Activated CD4-positive, CD25-positive, alpha-beta regulatory T cell treated with anti-CD3 and anti-CD28 coated beads, Interleukin-2, amount 50 U/mL, for 24 hours (primary cell): ENCODE data around the gene LCN6.

Experiments used
- ATAC-seq, 2 donors: fragments of 150-1000 bp; cut with Tn5 transposase; one replicate each; pipeline ENCODE4 v1.10.0; 2021; ENCODE audit warnings: mild to moderate bottlenecking in 1 of 2, moderate library complexity in 1 of 2

Gene LCN6

DNA sequence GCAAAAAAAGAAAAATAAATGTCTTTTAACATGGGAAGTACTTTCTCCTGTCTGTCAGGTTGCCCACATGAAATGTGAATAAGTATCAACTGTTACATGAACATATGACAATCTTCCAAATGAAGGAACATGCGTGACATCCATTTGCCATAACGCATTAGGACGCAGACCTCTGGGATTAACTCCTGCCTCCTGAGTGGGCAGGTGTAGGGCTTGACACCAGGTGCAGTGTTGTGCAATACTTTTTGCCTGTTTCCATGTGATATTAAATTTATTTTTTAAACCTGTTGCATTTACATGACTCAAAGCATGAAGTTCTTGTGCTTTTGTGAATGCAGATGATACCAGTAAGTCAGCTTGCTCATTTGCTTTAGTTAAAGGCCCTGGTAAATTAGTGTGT, 34.1 kb upstream of the LCN6 start:
- no peak for ATAC-seq

DNA sequence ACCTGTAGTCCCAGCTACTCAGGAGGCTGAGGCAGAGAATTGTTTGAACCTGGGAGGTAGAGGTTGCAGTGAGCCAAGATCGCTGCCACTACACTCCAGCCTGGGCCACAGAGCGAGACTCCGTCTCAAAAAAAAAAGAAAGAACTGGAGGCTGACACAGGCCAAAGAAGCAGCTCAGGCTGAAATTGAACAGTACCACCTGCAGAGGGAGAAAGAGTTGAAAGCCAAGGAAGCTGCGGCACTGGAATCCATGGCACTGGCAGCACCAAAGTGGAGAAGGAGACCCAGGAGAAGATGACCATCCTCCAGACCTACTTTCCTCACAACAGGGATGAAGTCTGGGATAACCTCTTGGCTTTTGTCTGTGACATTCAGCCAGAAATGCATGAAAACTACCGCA, 31.5 kb upstream of the LCN6 start:
- ATAC-seq: no peak

DNA sequence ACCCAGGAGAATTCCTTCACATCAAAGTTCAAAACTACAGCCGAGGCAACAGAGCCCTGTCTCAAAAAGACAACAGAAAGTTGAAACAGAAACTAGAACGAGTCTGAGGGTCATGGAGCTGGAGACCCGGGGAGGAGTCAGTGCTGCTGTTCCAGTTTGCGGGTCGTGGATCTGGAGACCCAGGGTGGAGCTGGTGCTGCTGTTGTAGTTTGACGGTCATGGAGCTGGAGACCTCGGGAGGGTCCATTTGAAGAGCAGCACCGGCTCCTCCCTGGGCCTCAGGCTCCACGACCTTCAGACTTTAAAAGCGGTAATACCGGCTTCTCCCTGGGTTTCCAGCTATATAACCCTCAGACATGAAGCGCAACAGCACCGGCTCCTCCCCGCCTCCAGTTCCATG, 29.0 kb upstream of the LCN6 start:
- ATAC-seq: no peak

DNA sequence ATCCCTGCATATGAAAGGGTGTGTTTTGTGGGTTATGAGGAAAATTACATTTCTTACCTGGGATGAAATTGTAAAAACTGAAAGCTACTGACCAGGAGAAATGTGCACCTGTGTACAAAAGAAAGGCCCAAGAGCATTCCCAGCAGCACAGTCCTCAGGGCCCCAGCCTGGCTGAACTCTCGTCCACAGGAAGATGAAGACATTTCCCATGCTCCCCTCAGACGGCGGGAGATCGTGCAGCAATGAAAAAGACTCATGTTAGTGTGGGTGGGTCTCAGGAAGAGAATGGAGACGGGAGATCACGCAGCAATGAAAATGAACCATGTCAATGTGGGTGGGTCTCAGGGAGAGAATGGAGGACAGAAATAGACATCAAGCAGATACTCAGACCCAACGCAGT, 28.6 kb upstream of the LCN6 start:
- ATAC-seq: no peak

DNA sequence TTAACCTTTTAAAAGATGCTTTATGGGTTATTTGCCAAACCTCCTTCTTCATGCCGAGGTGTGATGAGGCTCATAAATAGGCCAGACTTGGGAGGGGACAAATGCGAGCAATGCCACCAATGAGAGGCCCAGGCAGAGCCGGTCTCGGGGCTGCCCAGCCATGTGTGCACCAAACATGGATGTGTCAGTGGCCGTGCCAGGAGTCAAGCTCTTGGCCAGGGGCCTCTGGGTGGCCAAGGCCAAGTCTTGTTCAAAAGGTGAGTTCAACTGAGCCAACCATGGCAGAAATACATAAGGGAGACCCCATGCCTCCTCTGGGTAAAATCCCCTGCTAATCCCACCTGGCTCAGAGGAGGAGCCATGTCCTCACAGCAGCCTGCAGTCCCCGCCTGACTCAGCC, 26.9 kb upstream of the LCN6 start:
- ATAC-seq: no peak

DNA sequence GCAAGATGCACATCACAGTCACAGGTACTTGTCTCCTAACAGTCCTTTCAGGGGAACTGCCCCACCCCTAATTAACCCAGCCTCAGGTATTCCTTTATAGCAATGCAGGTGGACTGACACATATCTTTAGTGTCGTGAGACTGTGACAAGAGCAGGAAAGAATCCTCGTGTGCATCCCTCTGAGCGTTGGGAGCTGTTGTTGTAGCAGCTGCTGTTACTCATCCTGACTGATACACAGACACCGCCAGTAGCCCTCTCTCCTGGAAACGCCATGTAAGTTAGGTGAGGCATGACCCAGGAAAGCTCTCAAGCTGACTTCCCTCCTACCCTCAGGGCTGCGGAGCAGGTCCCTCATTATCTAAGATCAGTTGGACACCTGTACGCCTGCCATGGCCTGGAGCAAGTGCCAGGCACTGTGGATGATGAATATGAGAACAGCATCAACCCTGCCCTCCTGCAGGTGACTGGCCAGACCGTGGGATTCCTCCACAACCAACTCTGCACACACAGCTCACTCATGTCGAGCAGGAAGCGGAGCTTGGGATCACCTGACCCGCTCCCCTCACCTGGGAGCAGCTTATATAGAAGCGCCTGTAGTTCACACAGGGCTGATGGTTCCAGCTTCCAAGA, 26.2 kb upstream of the LCN6 start:
- ATAC-seq: no peak

DNA sequence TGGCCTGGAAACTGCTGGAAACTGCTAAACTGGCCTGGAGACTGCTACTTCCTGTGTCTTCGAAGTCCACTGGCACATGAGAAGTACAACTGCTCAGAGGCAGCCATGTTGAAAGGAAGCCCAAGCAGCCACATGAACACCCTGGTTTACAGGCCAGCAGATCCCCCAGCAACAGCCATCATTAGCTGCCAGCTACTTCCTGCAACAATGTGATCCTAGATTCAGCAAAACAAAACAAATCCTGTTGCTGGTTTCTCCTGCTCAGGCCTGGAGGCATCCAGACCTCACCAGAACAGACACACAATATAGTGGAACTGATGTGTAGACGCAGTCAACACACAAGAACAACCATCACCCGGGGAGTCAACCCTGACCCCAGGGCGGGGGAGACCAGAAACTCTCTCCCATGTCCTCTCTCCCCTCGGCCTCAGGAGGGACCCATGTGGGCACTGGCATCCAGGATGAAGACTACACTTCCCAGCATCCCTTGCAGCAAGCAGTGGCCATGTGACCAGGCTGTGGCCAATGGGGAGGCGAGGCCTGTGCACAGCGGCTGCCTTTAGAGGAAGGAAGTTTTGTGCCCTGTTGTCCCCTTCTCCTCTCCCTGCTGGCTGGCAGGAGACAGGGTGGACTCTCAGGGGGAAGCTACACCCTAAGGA, 25.2 kb upstream of the LCN6 start:
- ATAC-seq: peak; percentile 32 to 59

DNA sequence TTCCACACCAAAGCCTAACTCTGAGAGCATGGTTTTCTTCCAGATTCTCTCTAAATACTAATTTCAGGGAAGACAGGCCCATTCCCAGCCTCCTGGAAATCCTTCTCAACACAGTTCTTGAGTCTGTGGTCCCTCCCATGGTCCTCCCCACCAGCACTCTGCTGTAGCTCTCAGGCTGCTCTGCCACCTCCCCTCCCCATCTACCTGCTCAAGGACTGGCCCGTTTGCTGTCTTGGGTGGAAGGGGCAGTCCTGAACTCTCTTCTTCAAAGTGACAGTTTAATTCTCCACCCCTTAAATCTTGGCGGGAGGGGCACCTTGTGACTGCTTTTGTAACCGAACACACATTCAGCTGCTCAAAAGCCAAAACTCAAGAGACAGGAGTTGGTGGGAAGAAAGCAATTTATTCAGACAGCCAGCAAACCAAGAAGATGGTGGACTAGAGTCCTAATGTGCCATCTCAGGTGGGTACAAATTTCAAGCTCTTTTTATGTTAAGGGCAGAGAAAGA, 23.6 kb upstream of the LCN6 start:
- ATAC-seq: no peak

DNA sequence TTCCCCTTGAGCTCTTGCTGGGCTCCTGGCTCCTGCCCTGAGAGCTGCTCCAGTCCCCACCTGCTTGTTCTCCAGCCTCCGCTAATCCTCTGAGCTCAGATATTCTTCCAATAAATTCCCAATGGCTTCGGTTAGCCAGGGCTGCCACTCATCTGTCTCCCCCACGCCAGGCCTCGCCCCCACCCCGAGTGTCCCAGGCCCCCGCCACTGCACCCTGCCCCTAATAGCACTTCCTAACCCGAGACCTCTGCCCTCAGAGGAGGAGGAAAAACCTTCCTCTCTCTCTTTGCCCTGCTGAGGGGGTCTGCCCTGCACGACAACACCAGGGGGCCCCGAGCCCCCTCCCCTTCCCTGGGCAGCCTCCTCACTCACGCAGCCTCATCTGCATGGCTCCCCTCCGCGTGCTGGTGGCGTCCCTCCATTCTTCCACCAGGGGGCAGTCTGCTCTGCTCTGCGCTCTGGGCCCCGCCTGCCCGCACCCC, 21.4 kb upstream of the LCN6 start:
- peak; percentile 33 to 44 for ATAC-seq

DNA sequence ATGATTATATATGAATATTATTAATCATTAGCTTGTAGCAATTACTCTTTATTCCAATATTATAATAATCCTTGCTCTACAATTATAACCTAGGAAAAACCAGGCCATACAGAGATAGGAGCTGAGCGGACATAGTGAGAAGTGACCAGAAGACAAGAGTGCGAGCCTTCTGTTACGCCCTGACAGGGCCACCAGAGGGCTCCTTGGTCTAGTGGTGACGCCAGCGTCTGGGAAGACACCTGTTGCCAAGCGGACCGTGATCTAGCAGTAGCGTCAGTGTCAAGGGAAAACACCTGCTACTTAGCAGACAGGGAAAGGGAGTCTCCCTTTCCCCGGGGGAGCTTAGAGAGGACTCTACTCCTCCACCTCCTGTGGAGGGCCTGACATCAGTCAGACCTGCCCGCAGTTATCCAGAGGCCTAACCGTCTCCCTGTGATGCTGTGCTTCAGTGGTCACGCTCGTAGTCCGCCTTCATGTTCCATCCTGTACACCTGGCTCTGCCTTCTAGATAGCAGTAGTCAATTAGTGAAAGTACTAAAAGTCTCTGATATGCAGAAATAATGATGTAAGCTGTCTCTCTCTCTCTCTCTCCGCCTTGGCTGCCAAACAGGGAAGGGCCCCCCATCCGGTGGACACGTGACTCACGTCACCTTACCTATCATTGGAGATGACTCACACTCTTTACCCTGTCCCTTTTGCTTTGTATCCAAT, 18.2 kb upstream of the LCN6 start:
- peak; percentile 71 to 77 for ATAC-seq

DNA sequence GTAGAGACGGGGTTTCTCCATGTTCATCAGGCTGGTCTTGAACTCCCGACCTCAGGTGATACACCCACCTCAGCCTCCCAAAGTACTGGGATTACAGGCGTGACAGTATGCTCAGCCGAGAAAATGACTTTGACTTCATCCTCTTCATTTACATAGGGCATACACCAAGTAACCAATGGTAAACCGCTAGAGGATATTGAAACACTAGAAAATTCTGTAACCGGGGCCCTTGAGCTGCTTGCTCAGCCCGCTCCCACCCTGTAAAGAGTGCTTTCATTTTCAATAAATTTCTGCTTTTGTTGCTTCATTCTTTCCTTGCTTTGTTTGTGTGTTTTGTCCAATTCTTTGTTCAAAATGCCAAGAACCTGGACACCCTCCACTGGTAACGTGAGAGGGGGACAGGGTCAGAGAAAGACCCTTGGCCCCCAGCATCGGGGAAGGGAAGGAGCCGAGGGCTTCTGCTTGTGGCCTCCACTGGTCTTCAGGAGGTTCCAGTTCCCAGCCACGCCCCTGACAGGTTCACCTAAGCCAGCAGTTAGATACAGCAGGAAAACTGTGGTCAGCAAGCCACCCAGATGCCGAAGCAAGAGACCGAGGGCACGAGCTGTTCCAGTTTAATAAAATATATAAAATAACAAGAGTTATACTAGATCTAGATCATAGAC, 17.6 kb upstream of the LCN6 start:
- ATAC-seq: peak; percentile 61 to 62

DNA sequence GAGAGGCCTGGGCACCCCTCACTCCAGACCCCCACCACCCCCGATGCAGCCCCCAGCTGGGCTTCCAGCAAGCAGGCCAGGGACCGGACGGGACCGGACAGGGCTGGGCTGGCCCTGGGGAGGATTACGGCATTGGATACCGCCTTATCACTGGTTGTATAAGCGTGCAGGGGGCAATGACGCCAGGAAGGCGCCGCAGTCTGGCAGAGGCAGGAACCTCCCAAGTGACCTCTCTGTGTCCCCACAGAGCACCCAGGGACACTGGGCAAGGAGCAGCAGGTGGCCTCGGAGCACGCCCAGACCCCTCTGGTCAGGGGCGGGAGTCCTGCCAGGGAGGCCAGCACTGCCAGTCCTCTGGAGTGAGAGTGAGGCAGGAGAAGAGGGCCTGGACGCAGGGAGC, 16.7 kb upstream of the LCN6 start:
- ATAC-seq: no peak

DNA sequence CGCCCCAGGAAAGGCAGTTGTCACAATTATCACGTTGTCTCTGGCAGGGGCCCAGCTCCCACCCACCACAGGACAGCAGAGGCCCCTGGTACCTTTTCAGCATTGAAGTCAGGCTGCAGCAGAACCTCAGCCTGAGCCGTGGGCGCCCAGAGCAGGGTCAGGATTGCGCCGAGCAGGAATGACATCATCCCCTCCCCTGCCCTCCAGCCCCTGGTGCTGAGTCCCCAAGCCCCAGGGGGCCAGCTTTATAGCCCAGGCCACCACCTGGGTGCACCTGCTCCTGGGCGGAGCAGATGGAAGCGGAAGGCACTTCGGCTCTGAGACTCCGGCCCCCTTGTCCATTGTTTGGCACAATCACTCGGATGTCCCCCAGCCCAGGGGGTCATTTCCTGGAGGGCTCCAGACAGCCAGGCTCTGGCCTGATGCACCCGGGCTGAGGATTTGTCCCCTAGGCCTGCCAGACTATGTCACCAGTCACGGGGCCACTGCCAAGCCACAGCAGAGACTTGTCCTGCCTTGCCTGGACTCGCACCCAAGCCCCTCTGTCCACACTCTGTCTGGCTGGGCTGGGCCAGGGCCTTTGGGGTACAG, 16.1 kb upstream of the LCN6 start, which contains the start of gene LCN15:
Gene LCN15 (minus strand): TSS at position 218 of the 591 bp plus-strand sequence. CDS start 30 bp downstream, at position 188.
- ATAC-seq: no peak

DNA sequence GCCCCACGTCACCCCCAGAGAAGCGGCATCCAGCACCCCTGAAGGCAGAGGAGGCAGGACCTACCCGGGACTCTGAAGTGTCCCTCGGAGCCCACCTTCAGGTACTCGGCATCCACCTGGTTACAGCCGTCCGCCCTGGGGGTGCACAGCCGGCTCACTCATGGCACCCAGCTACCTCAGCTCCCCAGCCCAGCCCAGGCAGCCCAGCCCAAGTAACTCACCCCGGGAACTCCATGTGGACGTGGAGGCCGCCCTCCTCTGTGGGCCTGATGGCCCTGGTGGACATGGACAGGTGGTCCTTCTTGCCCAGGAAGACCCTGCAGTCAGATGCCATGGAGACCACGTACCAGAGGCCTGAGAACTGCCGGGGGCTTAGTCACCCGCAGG, 15.3 kb upstream of the LCN6 start:
- no peak for ATAC-seq

DNA sequence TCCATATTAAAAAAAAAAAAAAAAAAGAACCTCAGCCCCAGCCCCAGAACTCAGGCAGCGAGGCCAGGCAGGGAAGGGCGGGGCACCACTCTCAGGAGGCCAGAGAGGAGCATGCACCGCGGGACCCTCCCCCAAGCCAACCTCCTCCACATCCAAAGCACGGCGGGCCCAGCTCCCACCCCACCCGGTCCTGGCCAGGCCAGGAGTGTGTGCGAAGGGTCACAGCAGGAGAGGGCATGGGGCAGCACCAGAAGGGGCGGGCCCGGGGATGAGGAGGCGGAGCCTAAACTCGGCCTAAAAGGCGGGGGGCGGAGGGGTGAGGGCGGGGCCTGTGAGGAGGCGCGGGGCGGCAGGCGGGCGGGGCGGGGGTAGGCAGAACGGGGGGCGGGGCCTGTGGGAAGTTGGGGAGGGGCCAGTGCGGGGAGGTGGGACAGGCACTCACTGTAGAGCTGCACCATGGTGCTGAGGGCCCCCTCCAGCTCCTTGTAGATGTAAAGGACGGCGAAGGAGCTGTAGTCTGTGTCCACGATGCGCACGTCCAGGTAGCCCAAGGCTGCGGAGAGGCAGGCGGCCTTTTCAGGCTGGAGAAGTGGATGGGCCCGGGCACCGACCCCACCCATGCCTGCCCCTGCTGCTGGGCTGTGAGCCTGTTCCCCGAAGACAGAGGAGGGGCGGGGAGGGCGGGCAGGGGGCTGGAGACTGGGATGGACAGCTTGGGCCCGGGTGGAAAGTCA, 14.8 kb upstream of the LCN6 start:
- no peak for ATAC-seq

DNA sequence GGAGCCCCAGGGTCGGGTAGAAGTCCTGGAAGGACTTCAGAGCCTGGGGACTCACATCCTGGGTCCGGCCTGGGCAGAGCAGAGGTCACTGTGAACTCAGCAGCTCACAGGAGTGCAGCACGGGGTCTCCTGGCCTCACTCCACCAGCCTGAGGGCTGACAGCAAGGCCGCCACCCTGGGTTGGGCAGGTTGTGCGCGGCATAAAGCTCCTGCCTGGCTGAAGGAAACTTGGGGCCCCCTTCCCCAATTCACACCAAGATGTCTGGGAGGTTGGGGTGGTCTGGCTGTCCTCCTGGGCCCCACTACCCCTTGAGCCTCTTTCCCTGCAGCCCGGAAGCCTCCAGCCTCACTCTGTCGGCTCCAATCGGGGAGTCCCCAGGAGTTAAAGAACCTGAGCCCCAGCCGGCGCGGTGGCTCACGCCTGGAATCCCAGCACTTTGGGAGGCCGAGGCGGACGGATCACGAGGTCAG, 13.9 kb upstream of the LCN6 start:
- ATAC-seq: no peak

DNA sequence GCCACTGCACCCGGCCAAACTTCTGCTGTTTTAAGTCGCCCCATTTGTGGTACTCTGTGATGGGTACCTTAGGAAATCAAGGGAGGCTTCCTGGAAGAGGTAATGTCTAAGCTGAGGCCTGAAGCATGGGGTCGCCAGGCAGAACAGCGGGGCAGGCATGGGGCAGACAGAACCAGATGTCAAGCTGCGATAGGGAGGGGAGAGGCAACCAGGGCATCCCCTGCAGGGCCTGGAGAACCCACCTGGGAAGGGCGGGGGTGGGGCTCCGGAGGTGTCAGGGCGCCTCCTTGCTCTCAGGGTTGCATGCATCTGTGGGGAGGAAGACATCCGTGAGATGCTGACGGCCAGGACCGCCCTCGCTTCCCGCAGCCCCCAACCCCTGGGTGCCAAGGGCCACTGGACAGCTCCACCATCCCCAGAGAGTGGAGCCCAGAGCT, 13.2 kb upstream of the LCN6 start:
- ATAC-seq: no peak

DNA sequence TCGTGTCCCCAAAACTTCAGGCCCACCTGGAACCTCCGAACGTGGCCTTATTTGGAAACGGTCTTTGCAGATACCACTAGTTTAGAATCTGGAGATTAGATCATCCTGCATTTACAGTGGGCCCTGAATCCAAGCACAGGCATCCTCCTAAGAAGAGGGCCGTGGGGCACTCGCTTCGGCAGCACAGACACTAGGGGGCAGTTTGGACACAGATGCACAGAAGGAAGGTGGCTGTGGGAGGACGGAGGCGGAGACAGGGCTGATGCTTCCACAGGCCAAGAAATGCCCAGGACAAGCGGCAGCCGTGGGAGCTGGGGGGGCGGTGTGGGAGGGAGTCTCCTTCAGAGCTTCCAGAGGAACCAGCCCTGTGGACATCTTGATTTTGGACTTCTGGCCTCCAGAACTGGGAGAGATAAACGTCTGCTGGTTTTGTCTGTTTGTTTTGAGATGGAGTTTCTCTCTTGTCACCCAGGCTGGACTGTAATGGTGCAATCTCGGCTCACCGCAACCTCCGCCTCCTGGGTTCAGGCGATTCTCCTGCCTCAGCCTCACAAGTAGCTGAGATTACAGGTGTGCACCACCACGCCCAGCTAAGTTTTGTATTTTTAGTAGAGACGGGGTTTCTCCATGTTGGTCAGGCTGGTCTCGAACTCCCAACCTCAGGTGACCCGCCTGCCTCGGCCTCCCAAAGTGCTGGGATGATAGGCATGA, 12.7 kb upstream of the LCN6 start:
- peak in 1 of 2 donors; percentile 46 for ATAC-seq

DNA sequence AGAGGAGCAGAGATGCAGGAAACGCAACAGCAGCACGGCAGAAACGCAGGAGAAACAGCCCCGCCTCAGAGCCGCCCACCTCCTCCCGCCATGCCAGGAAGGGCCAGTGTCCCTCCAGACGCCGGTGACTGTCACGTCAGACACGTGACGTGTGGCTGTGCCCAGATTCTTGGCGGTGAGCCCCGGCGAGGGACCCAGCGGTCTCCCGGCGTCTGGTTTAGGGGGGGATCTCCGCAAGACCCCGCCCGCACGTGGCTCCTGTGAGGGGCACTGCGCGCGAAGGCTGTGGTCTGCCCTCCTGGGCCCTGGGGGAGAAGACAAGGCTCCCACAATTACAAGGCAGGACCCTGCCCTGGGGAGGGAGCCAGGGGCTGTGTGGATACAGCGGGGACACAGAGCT, 12.1 kb upstream of the LCN6 start:
- no peak for ATAC-seq

DNA sequence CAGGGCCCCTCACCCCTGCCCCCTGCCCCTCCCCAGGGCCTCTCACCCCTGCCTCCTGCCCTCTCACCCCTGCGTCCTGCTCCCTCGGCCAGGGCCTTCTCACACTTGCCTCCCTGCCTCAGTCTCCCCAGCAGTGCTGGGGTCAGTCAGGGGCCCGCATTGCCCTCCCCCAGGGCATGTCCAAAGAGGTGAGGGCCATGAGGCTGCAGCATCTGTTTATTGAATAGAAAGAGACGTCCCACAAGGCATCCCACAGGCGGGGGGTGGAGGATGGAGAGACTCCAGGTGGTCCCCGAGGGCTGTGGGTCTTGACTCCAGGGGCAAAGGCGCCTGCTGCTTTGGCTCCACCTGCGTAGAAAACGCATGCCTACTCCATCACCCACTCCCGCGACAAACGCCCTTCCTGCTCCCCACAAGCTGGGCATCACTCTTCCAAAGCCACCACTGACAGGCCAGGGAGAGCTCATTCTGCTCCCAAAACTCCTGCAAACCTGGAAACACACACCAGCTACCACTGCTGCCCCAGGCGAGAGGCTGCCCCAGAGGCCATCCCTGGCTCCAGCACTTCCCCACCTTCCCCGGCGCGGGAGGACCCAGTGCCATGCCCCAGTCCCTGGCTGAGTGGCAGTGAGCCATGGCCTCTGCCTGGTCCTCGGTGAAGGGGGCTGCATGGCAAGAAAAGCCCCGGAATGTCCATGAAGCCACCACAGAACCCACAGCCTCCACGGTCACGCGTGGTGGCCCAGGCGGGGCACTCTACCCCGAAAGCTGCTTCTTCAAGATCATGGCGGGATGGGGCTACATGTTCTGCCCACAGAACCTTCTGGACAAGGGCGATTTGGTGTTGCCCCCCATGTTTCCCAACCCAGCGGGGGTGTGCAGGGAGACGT, 11.4 kb upstream of the LCN6 start:
- ATAC-seq: no peak
